Endothelial cell of umbilical vein (primary cell): ENCODE results near the gene SERINC1. TPM values are rescaled to one million over a fixed set of nuclear protein-coding genes. Genes with fewer than 3 reads are reported as not detected.
A peak's percentile ranks its signal among the peaks of the same experiment; 100 is the strongest.

ENCODE experiments used
- BruUV-seq: library from RNA; stranded (reverse); fragments of 400-500 nt; replicated peaks from 2 replicates; lab custom pipeline; 2021; lab: Mats Ljungman, UMichigan
- CTCF ChIA-PET: fragments of 300-600, 350-600 bp; sonication (Branson Sonifier 250); formaldehyde crosslinking; loops from one replicate; lab custom pipeline; 2021; ENCODE audit warnings: antibody characterized with exemption, inconsistent platforms; lab: Charles Lee
- POLR2A ChIA-PET: fragments of 300-600, 350-600 bp; sonication (Branson Sonifier 250); formaldehyde crosslinking; loops from one replicate; lab custom pipeline; 2021; ENCODE audit warnings: antibody characterized with exemption, inconsistent platforms; lab: Charles Lee
- DNase-seq: peaks from one replicate; pipeline ENCODE4 v3.0.0-alpha.2; 2011; ENCODE audit warnings: low read depth, low spot score
- FAIRE-seq: peaks from 2 replicates; lab custom pipeline; 2011; peaks lifted over from hg19 to GRCh38; lab: Jason Lieb, UNC
- H2AFZ ChIP-seq: 2 replicates; pipeline ENCODE4 v1.6.0; 2012; ENCODE audit warnings: low read depth, low read length, control low read depth, inconsistent platforms
- H3K27ac ChIP-seq: 2 replicates; pipeline ENCODE4 v1.5.1; 2011; ENCODE audit warnings: low read depth, mild to moderate bottlenecking, control low read depth, low read length, moderate library complexity; ENCODE audit not compliant: insufficient read depth
- H3K27me3 ChIP-seq, 2 experiments: 2 replicates each; pipeline versions ENCODE4 v1.6.0 to v1.6.1; 2011; ENCODE audit warnings: low read length in 2 of 2, mixed read lengths in 1 of 2; ENCODE audit not compliant: control insufficient read depth in 2 of 2, insufficient read depth in 2 of 2
- H3K36me3 ChIP-seq, 2 experiments: 2 replicates in 1 of 2; 3 replicates in 1 of 2; pipeline ENCODE4 v1.5.1; 2011; ENCODE audit warnings: low read length in 2 of 2, mild to moderate bottlenecking in 1 of 2, moderate library complexity in 1 of 2; ENCODE audit not compliant: control insufficient read depth in 2 of 2, insufficient read depth in 2 of 2; ENCODE audit errors: extremely low read depth in 1 of 2
- H3K4me1 ChIP-seq: 3 replicates; pipeline ENCODE4 v1.5.1; 2011; ENCODE audit warnings: mild to moderate bottlenecking, low read length; ENCODE audit not compliant: control insufficient read depth, insufficient read depth; ENCODE audit errors: extremely low read depth
- H3K4me2 ChIP-seq: 2 replicates; pipeline ENCODE4 v1.6.1; 2011; ENCODE audit warnings: low read length, control low read depth, mixed read lengths; ENCODE audit not compliant: insufficient read depth
- H3K4me3 ChIP-seq, 3 experiments: fragments of 200-600 bp in 1 of 3; sonication (generic), shearing (Covaris generic) in 1 of 3; replicated peaks in 1 of 3; 2 replicates each; pipeline ENCODE4 v1.5.1; 2011 to 2016; ENCODE audit warnings: control low read depth in 3 of 3, low read length in 3 of 3, mild to moderate bottlenecking in 2 of 3, inconsistent platforms in 1 of 3, low read depth in 1 of 3, moderate library complexity in 1 of 3; ENCODE audit not compliant: insufficient read depth in 1 of 3
- H3K79me2 ChIP-seq: 2 replicates; pipeline ENCODE4 v1.6.0; 2012; ENCODE audit warnings: low read length, inconsistent platforms; ENCODE audit not compliant: control insufficient read depth, insufficient read depth
- H3K9ac ChIP-seq: replicated peaks from 2 replicates; pipeline ENCODE3; 2011; ENCODE audit warnings: low read length, control low read depth; ENCODE audit not compliant: insufficient read depth; ENCODE audit errors: extremely low read depth
- H3K9me1 ChIP-seq: replicated peaks from 3 replicates; pipeline ENCODE4 v1.6.0; 2011; ENCODE audit warnings: mild to moderate bottlenecking, low read length; ENCODE audit not compliant: control insufficient read depth, insufficient read depth; ENCODE audit errors: extremely low read depth
- H3K9me3 ChIP-seq: replicated peaks from 2 replicates; pipeline ENCODE4 v1.5.1; 2012; ENCODE audit warnings: low read length, inconsistent platforms; ENCODE audit not compliant: control insufficient read depth, insufficient read depth
- H4K20me1 ChIP-seq: replicated peaks from 2 replicates; pipeline ENCODE3; 2011; ENCODE audit warnings: mild to moderate bottlenecking, low read length; ENCODE audit not compliant: control insufficient read depth, insufficient read depth; ENCODE audit errors: extremely low read depth
- CTCF ChIP-seq, 2 donors: IDR thresholded peaks; 1 replicate in 1 of 2; 2 replicates in 1 of 2; pipeline ENCODE4 v1.5.1; 2011; ENCODE audit warnings: low read length in 2 of 2, mild to moderate bottlenecking in 2 of 2, moderate library complexity in 2 of 2, control low read depth in 1 of 2, inconsistent platforms in 1 of 2, low read depth in 1 of 2; ENCODE audit not compliant: insufficient read depth in 1 of 2; ENCODE audit errors: extremely low read depth in 1 of 2
- EZH2 ChIP-seq: IDR thresholded peaks from 2 replicates; pipeline ENCODE4 v1.6.1; 2012; ENCODE audit warnings: borderline replicate concordance, low read depth, mild to moderate bottlenecking, moderate library complexity, low read length, inconsistent platforms; ENCODE audit not compliant: severe bottlenecking
- FOS ChIP-seq: IDR thresholded peaks from 2 replicates; pipeline ENCODE4 v1.6.1; 2011; ENCODE audit warnings: mild to moderate bottlenecking, low read length, moderate library complexity, borderline replicate concordance; ENCODE audit not compliant: insufficient read depth
- GATA2 ChIP-seq: IDR thresholded peaks from 2 replicates; pipeline ENCODE4 v1.7.0; 2011; ENCODE audit warnings: low read depth, mild to moderate bottlenecking, moderate library complexity, mixed read lengths, low read length; ENCODE audit not compliant: insufficient read length, insufficient read depth
- JUN ChIP-seq: IDR thresholded peaks from 2 replicates; pipeline ENCODE4 v1.6.1; 2011; ENCODE audit warnings: borderline replicate concordance, low read depth; ENCODE audit not compliant: insufficient read length, insufficient read depth
- MAX ChIP-seq: IDR thresholded peaks from 2 replicates; pipeline ENCODE4 v1.6.1; 2011; ENCODE audit not compliant: insufficient read depth, insufficient read length
- MYC ChIP-seq: IDR thresholded peaks from one replicate; pipeline ENCODE4 v1.6.1; 2011; ENCODE audit warnings: mild to moderate bottlenecking, low read depth, low read length
- POLR2A ChIP-seq: IDR thresholded peaks from 2 replicates; pipeline ENCODE4 v1.6.1; 2012; ENCODE audit warnings: low read depth, mild to moderate bottlenecking, control low read depth, low read length
- POLR2AphosphoS5 ChIP-seq: IDR thresholded peaks from 2 replicates; pipeline ENCODE4 v1.6.1; 2012; ENCODE audit warnings: low read depth, mild to moderate bottlenecking, control low read depth, low read length, moderate library complexity; ENCODE audit not compliant: insufficient read depth
- dilution Hi-C: fragments of 300-500 bp; cut with MboI; formaldehyde crosslinking; loops from one replicate; pipeline ENCODE4 v1.15.0; 2019; ENCODE audit warnings: low sequenced_read_pairs; ENCODE audit not compliant: extremely low pct_ligation_motif_present
- intact Hi-C: fragments of 100-400 bp; cut with micrococcal nuclease; formaldehyde crosslinking; loops from one replicate; pipeline ENCODE4 v1.10.0; 2022
- polyA plus RNA-seq, 4 experiments: library from polyadenylated mRNA; depleted of rRNA in 3 of 4; stranded (reverse) in 3 of 4; unstranded in 1 of 4; fragments of >200 nt; gene quantifications; 2 replicates each; pipeline versions ENCODE4 v1.2.1 to v1.2.3, GENCODE V29; 2011 to 2012; ENCODE audit warnings: missing spikeins in 1 of 4
- total RNA-seq: library from RNA; stranded (reverse); gene quantifications from 2 replicates; pipeline ENCODE4 v1.2.3, GENCODE V29; 2021

SERINC1 gene
- total and polyA plus RNA-seq, 2 donors (not counting 3 experiments of a cell fraction or from before 2014, with no cell fraction given): 40.4 to 76.5 TPM

- TSS peak; percentile 37 for BruUV-seq
- Histone ChIP-seq H3K79me2 (peaks cover 37% of the 10 kb centered on the region), H3K9ac (no peak overlapping the region), H3K36me3 (no peaks in the 10 kb centered on the region), H3K9me1 (no peaks in the 10 kb centered on the region), H3K4me3 (no peak overlapping the region), H2AFZ (peak overlapping the region; percentile 71), H3K27me3 (peaks cover 6% of the 10 kb centered on the region in 2 experiments), H3K27ac (no peak overlapping the region), H4K20me1 (no peaks in the 10 kb centered on the region), H3K9me3 (no peaks in the 10 kb centered on the region), H3K4me2 (peak overlapping the region; percentile 45), H3K4me1 (peaks cover 11% of the 10 kb centered on the region)
- POLR2A ChIA-PET: interaction anchor here (0.6 kb wide), 1 partner anchor 72 kb away, joined by 3 read pairs; the partner anchor contains the start of gene SERINC1
- TF ChIP-seq MYC (no peak), JUN (no peak), MAX (no peak), EZH2 (no peak), GATA2 (no peak), POLR2AphosphoS5 (no peak), POLR2A (no peak)
- DNase-seq: no peak
- dilution Hi-C loops (no loop called here), intact Hi-C loops (loop anchor here (1.0 to 10.0 kb wide), 4 partner anchors 16 to 962 kb away; partner anchors contain the start of genes GJA1, SERINC1 and SMPDL3A)
- CTCF ChIA-PET: interaction anchor here (1.1 to 1.6 kb wide), 7 partner anchors 9 to 133 kb away, joined by 3 to 6 read pairs (median 4); no protein-coding TSS in a partner anchor
- FAIRE-seq: no peak
These were observed 72.6 kb downstream of the SERINC1 start for GRCh38 chr6:122399055-122399347.

GRCh38 chr6:122394016-122394415 lies 77.6 kb downstream of the SERINC1 start:
- intact Hi-C loops (loop anchor here (10.0 kb wide), 1 partner anchor 391 kb away; the partner anchor contains the start of gene SMPDL3A), dilution Hi-C loops (no loop called here)
- no peak overlapping the region for H3K4me3 ChIP-seq
- no peak overlapping the region for H3K4me2 ChIP-seq
- no peak overlapping the region for H3K27ac ChIP-seq
- H2AFZ ChIP-seq: no peak overlapping the region
- FAIRE-seq: no peak
- CTCF ChIA-PET: interaction anchor here (0.9 kb wide), 1 partner anchor 136 kb away, joined by 4 read pairs; no protein-coding TSS in a partner anchor
- H3K27me3 ChIP-seq: peaks cover 16 to 24% of the 10 kb centered on the region in 2 experiments
- POLR2A ChIA-PET: no interaction called here
- H3K36me3 ChIP-seq: no peaks in the 10 kb centered on the region
- no peaks in the 10 kb centered on the region for H3K9me1 ChIP-seq
- no peak overlapping the region for H3K9ac ChIP-seq
- peaks cover 3% of the 10 kb centered on the region for H3K4me1 ChIP-seq
- TF ChIP-seq CTCF (IDR thresholded peaks at IDR 0.05; ENCODE audit: extremely low read depth in 1 of 2, insufficient read depth in 1 of 2, low read depth in 1 of 2, low read length in 2 of 2) (no peak), FOS (no peak), POLR2A (no peak), MYC (no peak), JUN (no peak), GATA2 (no peak), EZH2 (no peak), MAX (no peak), POLR2AphosphoS5 (no peak)
- H3K9me3 ChIP-seq: no peaks in the 10 kb centered on the region
- no peaks in the 10 kb centered on the region for H4K20me1 ChIP-seq
- H3K79me2 ChIP-seq: no peaks in the 10 kb centered on the region
- DNase-seq: no peak
- BruUV-seq: no TSS peak
